K562 (cell line): ENCODE measurements around the gene CELF6. TPM values are rescaled to one million over a fixed set of nuclear protein-coding genes. Genes with fewer than 3 reads are reported as not detected.
A peak's percentile ranks its signal among the peaks of the same experiment; 100 is the strongest.

Source experiments
- ATAC-seq: fragments of 200-7000 bp; cut with Tn5 transposase; 3 replicates; pipeline ENCODE4 v1.9.1; 2020; ENCODE audit warnings: moderate library complexity
- BruUV-seq: library from RNA; stranded (reverse); fragments of 400-500 nt; replicated peaks from 2 replicates; lab custom pipeline; 2021; lab: Mats Ljungman, UMichigan
- CTCF ChIA-PET: fragments of 300-600 bp; formaldehyde crosslinking; extraction: SDS; loops from one replicate; lab custom pipeline; 2021; ENCODE audit warnings: low intra/inter-chr PET ratio; lab: Yijun Ruan, JAX
- POLR2A ChIA-PET: fragments of 300-600, 350-650 bp; sonication (Branson Sonifier 250); formaldehyde crosslinking; extraction: SDS; loops from one replicate; lab custom pipeline; 2021; ENCODE audit warnings: antibody characterized with exemption, inconsistent platforms; lab: Yijun Ruan, JAX
- DNase-seq, 4 experiments: peaks; one replicate each; pipeline versions ENCODE4 v3.0.0 to v3.0.0-alpha.2; 2011 to 2018; ENCODE audit warnings: low spot score in 3 of 4, mixed read lengths in 3 of 4; ENCODE audit errors: extremely low read depth in 1 of 4
- FAIRE-seq: peaks from 2 replicates; lab custom pipeline; 2011; peaks lifted over from hg19 to GRCh38; lab: Jason Lieb, UNC
- H2AFZ ChIP-seq: 2 replicates; pipeline ENCODE4 v1.6.0; 2011; ENCODE audit warnings: low read depth, low read length, control low read depth, inconsistent platforms
- H3K27ac ChIP-seq: fragments of 200-600 bp; 3 replicates; pipeline ENCODE4 v1.8.0; 2011; ENCODE audit warnings: low read depth, mild to moderate bottlenecking, control low read depth, inconsistent platforms, low read length, moderate library complexity, mixed read lengths; ENCODE audit errors: extremely low read depth
- H3K27me3 ChIP-seq, 2 experiments: fragments of 300-600 bp in 1 of 2; 2 replicates in 1 of 2; 3 replicates in 1 of 2; pipeline versions ENCODE4 v1.6.0 to v1.8.0; 2011; ENCODE audit warnings: inconsistent platforms in 2 of 2, low read length in 2 of 2, mild to moderate bottlenecking in 1 of 2, mixed read lengths in 1 of 2, moderate library complexity in 1 of 2; ENCODE audit not compliant: control insufficient read depth in 2 of 2, insufficient read depth in 2 of 2
- H3K36me3 ChIP-seq: fragments of 300-600 bp; 3 replicates; pipeline ENCODE4 v1.8.0; 2011; ENCODE audit warnings: mild to moderate bottlenecking, low read length, inconsistent platforms; ENCODE audit not compliant: control insufficient read depth, insufficient read depth
- H3K4me1 ChIP-seq, 2 experiments: fragments of 200-600 bp in 1 of 2; replicated peaks in 1 of 2; 2 replicates in 1 of 2; 3 replicates in 1 of 2; pipeline versions ENCODE4 v1.5.1 to v1.8.0; 2011; ENCODE audit warnings: inconsistent platforms in 2 of 2, low read length in 2 of 2, mild to moderate bottlenecking in 1 of 2, mixed read lengths in 1 of 2, moderate library complexity in 1 of 2; ENCODE audit not compliant: control insufficient read depth in 2 of 2, insufficient read depth in 2 of 2
- H3K4me2 ChIP-seq: 2 replicates; pipeline ENCODE4 v1.6.1; 2011; ENCODE audit warnings: low read length, control low read depth, inconsistent platforms, mixed read lengths; ENCODE audit not compliant: insufficient read depth
- H3K4me3 ChIP-seq: fragments of 200-600 bp; sonication (generic), shearing (Covaris generic); 2 replicates; pipeline ENCODE4 v1.5.1; 2016; ENCODE audit warnings: control low read depth, inconsistent platforms
- H3K79me2 ChIP-seq: fragments of 200-600 bp; 3 replicates; pipeline ENCODE4 v1.8.0; 2011; ENCODE audit warnings: low read length, inconsistent platforms; ENCODE audit not compliant: control insufficient read depth, insufficient read depth
- H3K9ac ChIP-seq, 2 experiments: 2 replicates each; pipeline versions ENCODE4 v1.6.0 to v1.6.1; 2011; ENCODE audit warnings: low read depth in 2 of 2, low read length in 2 of 2, control low read depth in 1 of 2, inconsistent platforms in 1 of 2, mild to moderate bottlenecking in 1 of 2, mixed read lengths in 1 of 2; ENCODE audit not compliant: insufficient read depth in 1 of 2
- H3K9me1 ChIP-seq: one replicate; pipeline ENCODE4 v1.6.0; 2011; ENCODE audit warnings: inconsistent platforms, mild to moderate bottlenecking, low read length, moderate library complexity; ENCODE audit not compliant: control insufficient read depth, insufficient read depth
- H3K9me3 ChIP-seq: replicated peaks from 2 replicates; pipeline ENCODE4 v1.5.1; 2011; ENCODE audit warnings: low read depth, low read length, inconsistent platforms; ENCODE audit not compliant: control insufficient read depth, insufficient read depth
- H4K20me1 ChIP-seq: replicated peaks from 2 replicates; pipeline ENCODE4 v1.6.1; 2011; ENCODE audit warnings: low read length, inconsistent platforms, mixed read lengths; ENCODE audit not compliant: control insufficient read depth, insufficient read depth
- EP400 ChIP-seq: fragments of 450-650 bp; IDR thresholded peaks from 2 replicates; pipeline ENCODE4 v1.6.1; 2017; ENCODE audit warnings: antibody characterized with exemption, mild to moderate bottlenecking, moderate library complexity
- KAT7 ChIP-seq: sonication (generic); formaldehyde crosslinking; IDR thresholded peaks from 2 replicates; pipeline ENCODE4 v1.8.0; 2022; ENCODE audit warnings: missing genetic modification reagents, mild to moderate bottlenecking, borderline replicate concordance
- KHSRP ChIP-seq: fragments of 450-650 bp; IDR thresholded peaks from 2 replicates; pipeline ENCODE4 v1.6.1; 2017
- MCM7 ChIP-seq, 2 experiments: fragments of 450-650 bp; IDR thresholded peaks; 2 replicates each; pipeline ENCODE4 v1.6.1; 2016 to 2018
- RAD21 ChIP-seq, 2 experiments: fragments of 250-450 bp in 1 of 2; fragments of 450-650 bp in 1 of 2; sonication (Bioruptor Pico) in 1 of 2; formaldehyde crosslinking in 1 of 2; IDR thresholded peaks in 1 of 2; conservative IDR thresholded peaks in 1 of 2; 2 replicates each; pipeline versions ENCODE4 v1.4.0 to v1.8.0; 2020 to 2022; ENCODE audit warnings: mild to moderate bottlenecking in 2 of 2, moderate library complexity in 1 of 2
- SPI1 ChIP-seq: IDR thresholded peaks from 2 replicates; pipeline ENCODE4 v1.6.1; 2011; ENCODE audit warnings: low read depth, low read length, control low read depth, borderline replicate concordance
- STAT6 ChIP-seq: sonication (generic); formaldehyde crosslinking; IDR thresholded peaks from 2 replicates; pipeline ENCODE4 v1.8.1; 2023; ENCODE audit warnings: mild to moderate bottlenecking, missing genetic modification reagents
- YY1 ChIP-seq, 3 experiments: IDR thresholded peaks; 2 replicates each; pipeline ENCODE4 v1.6.1; 2011; ENCODE audit warnings: low read length in 2 of 3, mild to moderate bottlenecking in 2 of 3, moderate library complexity in 2 of 3, borderline replicate concordance in 1 of 3, control low read depth in 1 of 3, low read depth in 1 of 3; ENCODE audit not compliant: insufficient read depth in 3 of 3, insufficient replicate concordance in 2 of 3, control insufficient read depth in 1 of 3, insufficient read length in 1 of 3; ENCODE audit errors: extremely low read depth in 1 of 3
- ZFP30 ChIP-seq: fragments of 250-450 bp; sonication (Bioruptor Pico); IDR thresholded peaks from 2 replicates; pipeline ENCODE4 v1.8.0; 2022; ENCODE audit warnings: moderate library complexity, mild to moderate bottlenecking, inconsistent platforms, borderline replicate concordance
- ZNF165 ChIP-seq: fragments of 250-450 bp; sonication (Bioruptor Pico); IDR thresholded peaks from 2 replicates; pipeline ENCODE4 v1.4.0; 2020; ENCODE audit warnings: borderline replicate concordance
- ZNF766 ChIP-seq: fragments of 200-800 bp; sonication (Bioruptor generic); conservative IDR thresholded peaks from 2 replicates; pipeline ENCODE4 v1.6.1; 2016; ENCODE audit warnings: missing genetic modification characterization, missing compliant biosample characterization
- WGBS: fragments of 100-300 bp; shearing (Covaris generic); methylation state at CpG from one replicate; pipeline ENCODE4 v1.1.6; 2016; ENCODE audit warnings: low coverage, mixed read lengths; ENCODE audit not compliant: insufficient coverage; ENCODE audit errors: missing lambda C conversion rate; 5-methylcytosine and 5-hydroxymethylcytosine counted together
- in situ Hi-C: fragments of 300-500 bp; cut with MboI; formaldehyde crosslinking; loops from 4 replicates; pipeline ENCODE4 v1.15.0; 2018; ENCODE audit warnings: inconsistent platforms, mixed read lengths
- intact Hi-C: fragments of 100-400 bp; cut with micrococcal nuclease; formaldehyde crosslinking; loops from 2 replicates; pipeline ENCODE4 v1.14.2; 2022
- polyA plus RNA-seq, 8 experiments: library from polyadenylated mRNA; depleted of rRNA in 4 of 8; stranded (reverse) in 5 of 8; unstranded in 3 of 8; fragments of >200 nt; fragmentation: Nextera tagmentation in 2 of 8; fragmentation: Illumina TruSeq in 1 of 8; extraction: Ambion mirVana in 2 of 8; extraction: Trizol in 1 of 8; gene quantifications; 2 replicates each; pipeline versions ENCODE4 v1.2.1 to v1.2.3, GENCODE V29; 2011 to 2014; ENCODE audit warnings: inconsistent platforms in 1 of 8, missing spikeins in 1 of 8
- total RNA-seq, 7 experiments: library from RNA; depleted of rRNA in 6 of 7; stranded (reverse); fragments of >200 nt in 6 of 7; fragmentation: Illumina TruSeq in 2 of 7; extraction: Trizol in 2 of 7; gene quantifications; 2 replicates each; pipeline versions ENCODE4 v1.2.1 to v1.2.3, GENCODE V29; 2011 to 2021; ENCODE audit warnings: low replicate concordance in 1 of 7
- TF ChIP-seq, protein P1 (sequence below): sonication (generic); formaldehyde crosslinking; IDR thresholded peaks from 2 replicates; pipeline ENCODE4 v1.8.0; 2023; ENCODE audit warnings: mild to moderate bottlenecking, missing genetic modification reagents
- TF ChIP-seq, protein P2 (sequence below): fragments of 200-400 bp; formaldehyde crosslinking; IDR thresholded peaks from 2 replicates; pipeline ENCODE4 v1.6.1; 2017; ENCODE audit warnings: mild to moderate bottlenecking, low read depth, low read length, moderate library complexity

Gene CELF6
- total and polyA plus RNA-seq, 9 of the 15 experiments (the other 6 are each of a cell fraction or from before 2014, with no cell fraction given), result 0.01 to 0.11 TPM; not detected in 7

DNA sequence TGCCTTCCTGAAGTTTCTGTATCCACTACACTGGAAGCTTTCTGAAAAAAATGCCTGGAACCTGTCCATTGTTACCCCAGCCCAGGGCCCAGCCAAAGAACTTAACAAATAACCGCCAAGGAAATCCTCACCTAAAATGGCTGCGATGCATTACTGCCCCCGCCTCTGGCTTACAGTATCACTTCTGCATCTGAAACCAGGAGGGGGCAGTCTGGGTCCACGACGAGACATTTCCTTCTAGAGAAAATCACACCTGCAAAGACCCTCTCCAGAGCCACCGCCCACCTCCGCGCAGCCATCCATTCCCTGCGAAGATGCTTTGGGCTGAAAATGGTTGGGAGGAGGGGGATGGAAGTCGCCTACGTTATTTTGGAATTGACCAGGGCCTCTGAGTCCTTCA, 22.4 kb upstream of the CELF6 start:
- Histone ChIP-seq H3K4me1 (peaks cover 3 to 5% of the 10 kb centered on the region in 2 experiments; a peak in 3 of 5 replicates), H3K36me3 (peaks cover 35% of the 10 kb centered on the region), H3K27ac (no peak overlapping the region), H2AFZ (no peak overlapping the region), H3K9ac (no peak overlapping the region), H3K4me2 (no peak overlapping the region), H3K9me3 (no peaks in the 10 kb centered on the region), H3K79me2 (no peaks in the 10 kb centered on the region), H4K20me1 (peaks cover 3% of the 10 kb centered on the region; the same call in 1 of the 2 replicates), H3K27me3 (no peaks in the 10 kb centered on the region), H3K9me1 (no peaks in the 10 kb centered on the region), H3K4me3 (no peak overlapping the region)
- DNase-seq (peak in 2 of 4 experiments; percentile 19 to 42), ATAC-seq (peak; percentile 78), FAIRE-seq (no peak)
- ChIA-PET CTCF (no interaction called here), POLR2A (no interaction called here)
- in situ Hi-C loops, result loop anchor here (10.0 kb wide), 1 partner anchor 242 kb away; no protein-coding TSS in a partner anchor
- intact Hi-C loops, result no loop called here
- WGBS, result 62% methylated on average over 11 of the region's 11 CpGs
- no TSS peak for BruUV-seq
- TF ChIP-seq, protein P1, sequence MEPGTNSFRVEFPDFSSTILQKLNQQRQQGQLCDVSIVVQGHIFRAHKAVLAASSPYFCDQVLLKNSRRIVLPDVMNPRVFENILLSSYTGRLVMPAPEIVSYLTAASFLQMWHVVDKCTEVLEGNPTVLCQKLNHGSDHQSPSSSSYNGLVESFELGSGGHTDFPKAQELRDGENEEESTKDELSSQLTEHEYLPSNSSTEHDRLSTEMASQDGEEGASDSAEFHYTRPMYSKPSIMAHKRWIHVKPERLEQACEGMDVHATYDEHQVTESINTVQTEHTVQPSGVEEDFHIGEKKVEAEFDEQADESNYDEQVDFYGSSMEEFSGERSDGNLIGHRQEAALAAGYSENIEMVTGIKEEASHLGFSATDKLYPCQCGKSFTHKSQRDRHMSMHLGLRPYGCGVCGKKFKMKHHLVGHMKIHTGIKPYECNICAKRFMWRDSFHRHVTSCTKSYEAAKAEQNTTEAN (CRISPR knock-in tag), result no peak
- TF ChIP-seq EP400 (no peak), ZFP30 (CRISPR knock-in tag) (no peak), ZNF766 (CRISPR knock-in tag) (no peak), YY1 (IDR thresholded peaks at IDR 0.05; ENCODE audit: borderline replicate concordance in 1 of 3, control insufficient read depth in 1 of 3, extremely low read depth in 1 of 3, insufficient read depth in 3 of 3, insufficient read length in 1 of 3, insufficient replicate concordance in 2 of 3, low read depth in 1 of 3, low read length in 2 of 3) (peak in 2 of 3 experiments; percentile 36 to 86), KHSRP (no peak), ZNF165 (CRISPR knock-in tag) (no peak), MCM7 (IDR thresholded peaks at IDR 0.05) (no peak), STAT6 (no peak), KAT7 (no peak), SPI1 (no peak), RAD21 (CRISPR knock-in tag; conservative IDR thresholded peaks at IDR 0.05 in 1 of 2, IDR thresholded peaks at IDR 0.05 in 1 of 2) (peak in 1 of 2 experiments; percentile 56; a peak in 2 of 4 replicates)
- TF ChIP-seq, protein P2, sequence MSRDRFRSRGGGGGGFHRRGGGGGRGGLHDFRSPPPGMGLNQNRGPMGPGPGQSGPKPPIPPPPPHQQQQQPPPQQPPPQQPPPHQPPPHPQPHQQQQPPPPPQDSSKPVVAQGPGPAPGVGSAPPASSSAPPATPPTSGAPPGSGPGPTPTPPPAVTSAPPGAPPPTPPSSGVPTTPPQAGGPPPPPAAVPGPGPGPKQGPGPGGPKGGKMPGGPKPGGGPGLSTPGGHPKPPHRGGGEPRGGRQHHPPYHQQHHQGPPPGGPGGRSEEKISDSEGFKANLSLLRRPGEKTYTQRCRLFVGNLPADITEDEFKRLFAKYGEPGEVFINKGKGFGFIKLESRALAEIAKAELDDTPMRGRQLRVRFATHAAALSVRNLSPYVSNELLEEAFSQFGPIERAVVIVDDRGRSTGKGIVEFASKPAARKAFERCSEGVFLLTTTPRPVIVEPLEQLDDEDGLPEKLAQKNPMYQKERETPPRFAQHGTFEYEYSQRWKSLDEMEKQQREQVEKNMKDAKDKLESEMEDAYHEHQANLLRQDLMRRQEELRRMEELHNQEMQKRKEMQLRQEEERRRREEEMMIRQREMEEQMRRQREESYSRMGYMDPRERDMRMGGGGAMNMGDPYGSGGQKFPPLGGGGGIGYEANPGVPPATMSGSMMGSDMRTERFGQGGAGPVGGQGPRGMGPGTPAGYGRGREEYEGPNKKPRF, result no peak
